Esophagus muscularis mucosa (tissue), 4 donors: ENCODE measurements around the gene IST1.

Source experiments
- EP300 ChIP-seq: sonication (generic); formaldehyde crosslinking; IDR thresholded peaks from one replicate; pipeline ENCODE4 v1.6.1; 2017; ENCODE audit warnings: antibody characterized with exemption
- POLR2A ChIP-seq: fragments of 450-650 bp; IDR thresholded peaks from one replicate; pipeline ENCODE4 v1.6.1; 2017; ENCODE audit warnings: antibody characterized with exemption, moderate library complexity, mild to moderate bottlenecking, low read depth
- POLR2AphosphoS5 ChIP-seq, 2 donors: sonication (generic); formaldehyde crosslinking; IDR thresholded peaks; one replicate each; pipeline ENCODE4 v1.6.1; 2017; ENCODE audit warnings: antibody characterized with exemption in 2 of 2
- TF ChIP-seq, protein P1 (sequence below), 3 experiments: fragments of 200-600 bp in 2 of 3; fragments of 450-650 bp in 1 of 3; sonication (generic) in 2 of 3; IDR thresholded peaks; one replicate each; pipeline ENCODE4 v1.5.1; 2017 to 2019; ENCODE audit warnings: antibody characterized with exemption in 3 of 3, mild to moderate bottlenecking in 2 of 3, moderate library complexity in 1 of 3

DNA sequence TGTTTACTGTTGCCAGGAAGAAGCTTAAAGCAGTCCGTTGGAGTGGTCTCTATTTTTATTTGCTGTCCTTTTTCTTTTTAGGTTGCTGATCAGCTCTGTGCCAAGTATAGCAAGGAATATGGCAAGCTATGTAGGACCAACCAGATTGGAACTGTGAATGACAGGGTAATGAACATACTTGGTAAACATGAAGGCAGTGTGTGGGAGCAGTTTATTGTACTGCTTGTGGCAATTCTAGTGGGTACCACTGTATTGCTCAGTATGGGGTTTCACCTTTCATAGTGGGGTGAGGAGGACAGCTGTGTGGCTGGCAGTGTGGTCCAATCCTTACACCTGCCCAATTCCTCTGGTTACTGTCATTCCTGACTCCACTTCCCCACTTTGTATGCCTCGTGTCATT is 25.3 kb downstream of the IST1 start:
- no peak for TF ChIP-seq POLR2A
- TF ChIP-seq, protein P1, sequence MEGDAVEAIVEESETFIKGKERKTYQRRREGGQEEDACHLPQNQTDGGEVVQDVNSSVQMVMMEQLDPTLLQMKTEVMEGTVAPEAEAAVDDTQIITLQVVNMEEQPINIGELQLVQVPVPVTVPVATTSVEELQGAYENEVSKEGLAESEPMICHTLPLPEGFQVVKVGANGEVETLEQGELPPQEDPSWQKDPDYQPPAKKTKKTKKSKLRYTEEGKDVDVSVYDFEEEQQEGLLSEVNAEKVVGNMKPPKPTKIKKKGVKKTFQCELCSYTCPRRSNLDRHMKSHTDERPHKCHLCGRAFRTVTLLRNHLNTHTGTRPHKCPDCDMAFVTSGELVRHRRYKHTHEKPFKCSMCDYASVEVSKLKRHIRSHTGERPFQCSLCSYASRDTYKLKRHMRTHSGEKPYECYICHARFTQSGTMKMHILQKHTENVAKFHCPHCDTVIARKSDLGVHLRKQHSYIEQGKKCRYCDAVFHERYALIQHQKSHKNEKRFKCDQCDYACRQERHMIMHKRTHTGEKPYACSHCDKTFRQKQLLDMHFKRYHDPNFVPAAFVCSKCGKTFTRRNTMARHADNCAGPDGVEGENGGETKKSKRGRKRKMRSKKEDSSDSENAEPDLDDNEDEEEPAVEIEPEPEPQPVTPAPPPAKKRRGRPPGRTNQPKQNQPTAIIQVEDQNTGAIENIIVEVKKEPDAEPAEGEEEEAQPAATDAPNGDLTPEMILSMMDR (IDR thresholded peaks at IDR 0.05), result no peak
- no peak for TF ChIP-seq POLR2AphosphoS5 (IDR thresholded peaks at IDR 0.05)
- no peak for TF ChIP-seq EP300
